Activated CD4-positive, alpha-beta T cell treated with anti-CD3 and anti-CD28 coated beads, Interleukin-10, Interleukin-2, amounts not matched to agents 100 ng/mL and 50 ng/mL, durations not matched to agents 16 hours and 8 hours (primary cell): ENCODE measurements around the gene CLASP1.
A peak's percentile ranks its signal among the peaks of the same experiment; 100 is the strongest.
"Not testable (repeated sequence)": the region's sequence is repeated elsewhere in the genome, so short reads cannot be mapped to it uniquely, and the experiment has no call there.

Experiments
- DNase-seq: peaks from one replicate; pipeline ENCODE4 v3.0.0-alpha.2; 2020

The CLASP1 gene

GRCh38 chr2:121658393-121658792 is 9.1 kb upstream of the CLASP1 start:
- not testable (repeated sequence) for DNase-seq

DNA sequence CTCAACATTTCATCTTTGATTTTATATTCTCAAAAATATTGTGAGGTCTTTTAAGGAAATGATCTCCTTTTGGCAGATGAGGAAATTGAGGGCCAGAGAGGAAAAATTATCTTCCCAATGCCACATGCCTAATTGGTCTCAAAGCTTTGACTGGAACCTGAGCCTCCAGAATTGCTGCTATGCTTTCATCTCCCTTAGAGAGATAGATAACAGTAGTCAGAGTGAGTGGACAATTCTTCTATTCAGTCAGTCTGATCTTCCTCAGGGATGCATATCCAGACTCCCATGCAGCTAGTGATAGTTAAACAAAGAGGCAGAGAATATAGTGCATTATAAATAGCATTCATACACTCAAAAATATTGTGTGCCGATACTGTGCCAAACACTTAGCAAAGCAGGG is 3.8 kb upstream of the CLASP1 start:
- no peak for DNase-seq

- DNase-seq, result peak; percentile 36
Observed at GRCh38 chr2:121650315-121650930, 1.2 kb upstream of the CLASP1 start.

DNA sequence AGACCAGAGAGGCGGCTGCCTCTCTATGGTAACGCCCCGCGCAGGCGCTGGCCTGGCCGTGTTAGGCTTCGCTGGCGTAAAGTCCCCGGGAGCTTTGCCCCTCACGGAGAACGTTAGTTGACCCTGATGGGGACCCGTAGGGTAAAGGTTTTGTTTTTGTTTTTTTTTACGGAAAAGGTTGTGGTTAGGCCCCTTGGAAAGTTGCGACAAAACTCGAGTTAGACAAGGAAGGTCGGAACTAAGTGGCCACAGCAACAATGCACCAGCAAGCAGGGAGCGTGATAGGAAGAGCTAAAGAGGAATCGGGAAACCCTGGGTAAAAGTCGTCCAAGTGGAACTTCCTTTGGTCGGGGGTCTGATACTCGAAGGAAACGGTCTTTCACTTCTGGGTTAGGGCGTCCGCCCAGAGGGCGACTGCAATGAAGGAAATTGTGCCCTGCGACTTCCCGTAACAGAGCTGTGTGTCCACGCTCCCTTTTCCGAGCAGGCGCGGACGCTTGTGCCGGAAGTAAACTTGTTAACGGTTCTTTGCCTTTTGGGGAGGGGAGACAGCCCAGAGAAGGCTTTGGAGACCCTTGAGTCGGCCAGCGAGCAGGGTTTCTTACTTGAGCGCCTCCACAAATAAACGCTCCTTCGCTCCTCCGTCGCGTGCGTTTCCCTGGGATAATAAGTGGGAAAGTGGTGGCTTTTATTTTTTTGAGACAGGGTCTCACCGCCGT is 493 bp upstream of the CLASP1 start:
- DNase-seq, result peak; percentile 98

DNA sequence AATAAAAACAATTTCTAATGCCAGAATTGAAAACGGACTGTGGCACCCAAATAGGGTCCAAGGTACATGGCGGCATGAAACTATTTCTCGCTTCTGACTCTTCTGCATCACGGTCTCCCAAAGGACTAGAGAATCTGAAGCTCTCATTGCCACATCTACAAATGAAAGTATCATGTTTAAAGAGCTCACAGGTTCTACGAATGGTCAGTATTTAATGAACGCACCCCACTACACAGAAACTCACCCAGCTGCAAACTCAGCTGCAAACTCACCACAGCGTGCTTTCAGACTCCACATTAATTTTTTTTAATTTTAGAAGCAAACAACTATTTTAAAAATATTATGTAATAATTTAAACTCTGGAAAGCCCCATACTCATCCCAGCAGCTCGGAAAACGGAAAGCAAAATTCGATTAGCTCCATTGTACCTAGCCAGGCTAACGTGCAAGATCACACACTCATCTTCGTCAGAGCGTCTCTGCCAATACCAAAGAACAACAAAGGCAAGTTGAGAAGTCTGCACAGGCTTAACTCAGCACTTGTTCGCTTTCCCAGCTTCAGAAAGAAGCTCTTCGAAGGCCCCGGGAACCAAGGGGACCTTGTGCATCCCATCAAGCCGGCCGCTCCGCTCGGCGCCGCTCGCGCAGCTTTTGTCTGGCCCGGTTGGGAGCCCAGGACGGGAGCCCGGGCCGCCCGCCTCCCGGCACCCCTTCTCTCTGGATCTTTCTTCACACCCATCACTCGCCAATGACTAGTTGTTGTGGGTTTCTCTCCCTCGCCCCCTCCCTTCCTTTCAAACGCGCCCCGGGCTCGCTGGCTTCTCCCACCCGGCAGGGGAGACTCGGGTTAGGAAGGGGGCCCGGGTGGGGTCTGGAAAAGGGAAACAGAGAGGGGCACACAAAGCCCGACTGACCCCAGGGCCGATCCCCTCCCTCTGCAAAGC is 785 bp downstream of the CLASP1 start:
- peak; percentile 52 for DNase-seq

DNA sequence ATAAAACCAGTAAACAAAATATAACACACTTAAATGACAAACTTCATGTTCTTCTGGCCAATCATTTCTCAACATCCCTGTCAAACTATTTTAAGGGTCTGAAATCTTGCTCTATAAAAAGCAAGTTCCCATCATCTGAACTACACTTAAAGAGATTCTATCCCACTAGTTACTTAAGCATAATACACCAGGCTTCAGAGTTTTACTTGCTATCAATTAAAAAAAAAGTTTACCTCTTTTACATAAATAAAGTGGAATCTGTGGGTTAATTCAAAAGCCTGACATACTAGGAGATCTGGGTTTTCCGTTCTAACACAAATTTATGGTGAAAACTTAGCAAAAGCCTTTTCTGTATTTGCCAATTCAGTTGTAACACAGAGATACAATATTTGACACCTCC is 1.9 kb downstream of the CLASP1 start:
- no peak for DNase-seq

- DNase-seq, result no peak
Observed at GRCh38 chr2:121644715-121645114, 4.5 kb downstream of the CLASP1 start.

DNA sequence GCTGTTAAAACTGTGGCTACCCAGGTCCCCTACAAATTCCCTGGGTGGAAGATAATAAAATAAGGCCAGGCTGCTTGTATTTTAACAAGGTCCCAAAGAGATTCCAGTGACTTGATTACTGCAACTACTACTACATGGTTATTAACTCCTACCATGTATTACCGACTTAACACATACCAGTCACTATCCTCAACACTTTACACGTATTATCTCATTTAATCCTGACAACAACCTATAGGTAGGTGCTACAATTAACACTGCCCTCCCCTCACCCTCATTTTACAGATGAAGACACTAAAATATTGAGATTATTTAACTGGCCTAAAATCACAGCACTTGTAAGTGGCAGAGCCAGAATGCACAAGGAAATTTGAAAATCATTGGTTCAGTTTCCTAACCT is 5.4 kb downstream of the CLASP1 start:
- DNase-seq, result no peak

DNA sequence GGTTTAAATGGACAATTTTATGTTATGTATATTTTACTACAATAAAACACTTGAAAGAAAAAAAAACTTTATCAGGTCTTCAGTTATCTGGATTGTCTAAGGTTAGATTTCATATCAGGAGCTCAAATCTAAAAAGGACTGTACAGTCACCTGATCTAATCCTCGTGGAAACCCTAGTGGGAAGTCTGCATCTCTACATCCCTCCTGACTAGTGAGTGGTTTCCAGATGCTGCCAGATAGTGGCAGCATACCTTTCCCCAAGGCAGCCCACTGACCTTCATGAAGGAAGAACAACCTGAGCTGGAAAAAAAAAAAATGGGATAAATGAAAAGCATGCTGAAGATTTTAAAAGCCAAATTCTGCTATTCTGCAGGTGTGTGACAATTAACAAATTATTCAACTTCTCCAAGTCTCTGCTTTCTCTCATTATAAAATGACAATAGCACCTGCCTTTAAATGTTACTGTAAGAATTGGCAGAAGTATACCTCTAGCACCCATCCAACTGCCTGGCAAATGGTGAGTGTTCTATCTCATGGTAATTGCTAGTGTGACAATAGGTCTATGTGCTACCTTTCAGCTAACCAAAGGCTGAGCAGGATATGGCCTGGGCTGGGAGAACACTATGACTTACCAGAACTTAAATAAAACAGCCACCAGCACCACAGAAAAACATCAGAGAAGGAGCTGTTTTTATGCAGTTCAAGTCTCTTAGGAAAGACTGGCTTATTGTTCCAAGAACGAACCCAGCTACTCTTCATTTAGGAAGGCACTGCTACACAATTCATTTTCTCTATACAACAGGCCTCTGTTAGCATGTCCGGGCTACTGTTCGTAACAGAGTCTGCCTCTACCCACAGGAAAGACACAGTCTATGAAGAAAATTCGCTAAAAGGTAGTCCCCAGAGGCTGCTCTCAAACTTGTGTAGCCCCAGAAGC is 8.6 kb downstream of the CLASP1 start:
- DNase-seq, result no peak

DNA sequence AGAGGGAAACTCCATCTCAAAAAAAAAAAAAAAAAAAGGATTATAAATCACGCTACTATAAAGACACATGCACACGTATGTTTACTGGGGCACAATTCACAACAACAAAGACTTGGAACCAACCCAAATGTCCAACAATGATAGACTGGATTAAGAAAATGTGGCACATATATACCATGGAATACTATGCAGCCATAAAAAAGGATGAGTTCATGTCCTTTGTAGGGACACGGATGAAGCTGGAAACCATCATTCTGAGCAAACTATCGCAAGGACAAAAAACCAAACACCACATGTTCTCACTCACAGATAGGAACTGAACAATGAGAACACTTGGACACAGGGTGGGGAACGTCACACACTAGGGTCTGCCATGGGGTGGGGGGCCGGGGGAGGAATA is 9.4 kb downstream of the CLASP1 start:
- not testable (repeated sequence) for DNase-seq

DNA sequence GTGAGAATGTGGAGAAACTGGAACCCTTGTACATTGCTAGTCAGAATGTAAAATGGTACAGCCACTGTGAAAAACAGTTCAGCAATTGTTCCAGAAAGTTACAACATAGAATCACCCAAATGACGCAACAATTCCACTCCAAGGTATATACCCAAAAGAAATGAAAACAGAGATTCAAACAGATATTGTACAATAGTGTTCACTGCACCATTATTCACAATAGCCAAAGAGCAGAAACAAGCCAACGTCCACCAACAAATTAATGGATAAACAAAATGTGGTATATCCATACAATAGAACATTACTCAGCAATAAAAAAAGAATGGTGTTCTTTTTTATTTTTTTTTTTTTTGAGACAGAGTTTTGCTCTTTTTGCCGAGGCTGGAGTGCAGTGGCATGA is 10.9 kb downstream of the CLASP1 start:
- DNase-seq, result no peak

GRCh38 chr2:121635371-121635770 is 13.9 kb downstream of the CLASP1 start:
- no peak for DNase-seq

- peak; percentile 58 for DNase-seq
Observed at GRCh38 chr2:121634354-121635307, 14.6 kb downstream of the CLASP1 start.

- no peak for DNase-seq
Observed at GRCh38 chr2:121633463-121633862, 15.8 kb downstream of the CLASP1 start.

DNA sequence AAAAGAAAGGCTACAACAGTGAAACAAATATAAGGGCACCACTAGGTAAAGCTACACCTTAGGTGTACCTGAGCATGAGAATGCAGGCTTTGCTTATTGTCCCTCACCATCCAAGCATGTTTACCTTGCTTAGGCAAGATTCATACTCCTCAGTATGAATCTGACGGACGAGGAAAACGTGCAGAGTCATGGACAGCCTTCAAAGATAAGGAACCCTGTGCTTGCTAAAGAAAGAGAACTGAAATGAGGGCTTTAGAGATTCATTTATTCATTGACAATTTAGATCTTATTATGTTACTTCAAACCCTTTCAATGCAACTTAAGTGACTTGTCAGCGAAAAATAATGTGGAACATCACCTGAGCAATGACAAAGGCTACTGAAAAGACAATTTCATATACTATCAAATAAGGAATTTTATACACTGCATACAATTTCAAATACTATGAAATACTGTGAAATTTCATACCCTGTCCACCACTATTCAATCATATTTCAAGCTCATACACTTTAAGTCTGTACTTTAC is 21.7 kb downstream of the CLASP1 start:
- no peak for DNase-seq

DNA sequence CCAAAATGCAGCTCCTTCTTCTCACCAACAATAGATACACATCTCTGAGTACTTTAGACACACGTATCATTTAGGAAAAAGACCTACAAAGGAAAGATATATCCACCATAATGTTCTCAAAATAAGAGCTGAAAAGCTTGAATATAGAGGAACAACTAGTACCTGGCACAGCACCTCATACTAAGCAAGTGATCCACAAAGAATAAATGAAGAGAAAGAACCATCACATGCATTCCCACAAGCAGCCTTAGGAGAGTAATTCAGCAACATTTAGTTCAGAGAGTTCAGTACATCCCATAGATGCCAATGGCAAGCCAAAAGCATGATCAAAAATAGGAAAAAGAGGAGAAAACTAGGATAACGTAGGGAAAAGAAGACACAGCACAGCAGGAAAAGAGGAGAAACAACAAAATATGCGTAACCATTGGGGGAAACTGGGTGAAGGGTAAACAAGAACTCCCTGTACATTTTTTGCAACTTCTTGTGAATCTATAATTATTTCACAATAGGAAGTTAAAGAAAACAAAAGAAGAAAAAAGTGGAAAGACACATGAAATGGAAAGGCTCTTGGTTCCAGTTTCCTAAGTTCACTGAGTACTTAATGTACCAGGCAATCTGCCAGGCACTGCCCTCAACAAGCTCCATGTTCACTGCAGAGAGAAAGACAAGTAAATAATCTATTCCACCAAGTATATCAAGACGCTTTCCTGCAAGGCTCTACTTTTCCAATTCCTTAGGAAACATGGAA is 22.3 kb downstream of the CLASP1 start:
- no peak for DNase-seq

DNA sequence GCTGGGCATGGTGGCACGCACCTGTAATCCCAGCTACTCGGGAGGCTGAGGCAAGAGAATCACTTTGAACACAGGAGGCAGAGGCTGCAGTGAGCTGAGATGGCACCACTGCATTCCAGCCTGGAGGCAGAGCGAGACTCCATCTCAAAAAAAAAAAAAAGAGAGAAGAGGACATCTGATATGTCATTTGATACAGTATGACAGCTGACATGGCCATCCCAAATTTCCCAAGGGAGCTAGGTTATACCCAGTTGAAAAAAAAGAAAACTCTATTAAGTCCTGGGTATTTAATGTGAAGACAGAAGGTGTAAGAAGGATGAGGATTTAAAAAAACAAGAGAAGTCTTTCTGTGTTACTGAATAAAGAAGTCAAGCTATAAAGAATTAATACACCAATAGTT is 23.3 kb downstream of the CLASP1 start:
- no peak for DNase-seq

- no peak for DNase-seq
Observed at GRCh38 chr2:121617042-121617599, 32.1 kb downstream of the CLASP1 start.

DNA sequence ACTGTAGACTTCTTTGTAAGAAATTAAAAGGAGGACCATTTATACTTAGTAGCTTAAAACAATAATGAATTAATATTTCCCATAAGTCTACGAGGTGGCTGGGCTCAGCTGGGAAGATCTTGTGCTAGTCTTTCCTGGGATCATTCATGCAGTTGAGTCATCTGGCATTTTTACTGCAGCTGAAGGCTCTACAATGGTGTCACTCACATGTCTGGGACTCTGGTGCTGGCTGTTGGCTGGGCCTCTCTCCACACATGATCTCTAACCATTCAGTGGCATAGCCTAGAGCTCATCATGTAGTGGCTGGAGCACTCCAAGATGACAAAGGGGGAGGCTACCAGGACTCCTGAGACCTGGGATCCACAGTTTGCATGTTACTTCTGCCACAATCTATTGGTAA is 35.5 kb downstream of the CLASP1 start:
- DNase-seq, result no peak

DNA sequence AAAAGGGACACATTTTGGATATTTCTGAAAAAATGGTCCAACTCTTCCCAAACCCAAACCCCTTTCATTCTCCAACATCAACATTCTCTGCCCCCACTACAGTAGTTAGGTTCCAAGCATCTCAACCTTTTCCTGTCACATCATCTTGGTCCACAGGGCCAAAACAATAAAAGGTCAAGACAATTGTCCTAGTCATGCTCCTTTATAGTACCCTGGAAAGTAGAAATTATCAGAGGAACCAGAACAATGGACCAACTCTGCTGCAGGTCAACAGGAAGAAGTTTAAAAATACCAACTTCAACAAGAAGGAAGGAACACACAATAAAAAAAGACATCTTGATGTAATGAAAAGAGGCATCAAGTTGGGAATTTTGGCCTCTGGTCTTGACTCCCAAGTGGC is 36.1 kb downstream of the CLASP1 start:
- DNase-seq, result no peak
